Activated B cell treated with CpG ODN at 0.5 μM for 24 hours (primary cell): ENCODE measurements around the gene KIF19. TPM values are rescaled to one million over a fixed set of nuclear protein-coding genes. Genes with fewer than 3 reads are reported as not detected.
"Not testable (repeated sequence)": the region's sequence is repeated elsewhere in the genome, so short reads cannot be mapped to it uniquely, and the experiment has no call there.

Source experiments
- ATAC-seq: fragments of 200-7000 bp; cut with Tn5 transposase; one replicate; pipeline ENCODE4 v1.10.0; 2021; ENCODE audit warnings: low read depth, mild to moderate bottlenecking, moderate library complexity
- CTCF ChIA-PET: fragments of 350-600 bp; sonication (Branson Sonifier 250); formaldehyde crosslinking; loops from one replicate; lab custom pipeline; 2021; ENCODE audit warnings: antibody characterized with exemption; lab: Charles Lee
- POLR2A ChIA-PET: fragments of 350-600 bp; sonication (Branson Sonifier 250); formaldehyde crosslinking; loops from one replicate; lab custom pipeline; 2021; ENCODE audit warnings: antibody characterized with exemption; lab: Charles Lee
- DNase-seq: peaks from one replicate; pipeline ENCODE4 v3.0.0; 2022
- H3K27ac Mint-ChIP-seq: one replicate; pipeline ENCODE4 v1.8.0; 2020; ENCODE audit warnings: mixed read lengths
- H3K27me3 Mint-ChIP-seq: one replicate; pipeline ENCODE4 v1.8.0; 2021; ENCODE audit warnings: mixed read lengths
- H3K36me3 Mint-ChIP-seq: one replicate; pipeline ENCODE4 v1.8.0; 2021; ENCODE audit warnings: low read depth, mixed read lengths
- H3K4me1 Mint-ChIP-seq: one replicate; pipeline ENCODE4 v1.8.0; 2021; ENCODE audit warnings: mixed read lengths
- H3K4me3 Mint-ChIP-seq: one replicate; pipeline ENCODE4 v1.8.0; 2020; ENCODE audit warnings: mild to moderate bottlenecking, mixed read lengths
- H3K9me3 Mint-ChIP-seq: one replicate; pipeline ENCODE4 v1.8.0; 2020; ENCODE audit warnings: mixed read lengths
- CTCF ChIP-seq: fragments of 200-600 bp; IDR thresholded peaks from one replicate; pipeline ENCODE4 v1.8.0; 2022; ENCODE audit warnings: antibody characterized with exemption, mild to moderate bottlenecking
- intact Hi-C: fragments of 100-400 bp; cut with micrococcal nuclease; formaldehyde crosslinking; loops from one replicate; pipeline ENCODE4 v1.15.1; 2024
- total RNA-seq: library from RNA; stranded (reverse); gene quantifications from 2 replicates; pipeline ENCODE4 v1.2.3, GENCODE V29; 2022

KIF19 gene
- total RNA-seq, 1 donor from 2014 or later: not detected

GRCh38 chr17:74404218-74404617 is 78.2 kb downstream of the KIF19 start:
- intact Hi-C loops: no loop called here
- ATAC-seq: no peak
- no peaks in the 10 kb centered on the region for H3K4me1 Mint-ChIP-seq
- CTCF ChIA-PET: no interaction called here
- TF ChIP-seq CTCF: no peak
- no peak for DNase-seq
- POLR2A ChIA-PET: no interaction called here
- peaks cover 5% of the 10 kb centered on the region for H3K27me3 Mint-ChIP-seq
- H3K36me3 Mint-ChIP-seq: no peaks in the 10 kb centered on the region
- no peak overlapping the region for H3K27ac Mint-ChIP-seq
- no peak overlapping the region for H3K4me3 Mint-ChIP-seq
- H3K9me3 Mint-ChIP-seq: peaks cover 5% of the 10 kb centered on the region

GRCh38 chr17:74404789-74405188 is 78.8 kb downstream of the KIF19 start:
- no peak for DNase-seq
- peaks cover 5% of the 10 kb centered on the region for H3K27me3 Mint-ChIP-seq
- H3K27ac Mint-ChIP-seq: no peak overlapping the region
- peaks cover 3% of the 10 kb centered on the region for H3K9me3 Mint-ChIP-seq
- H3K4me1 Mint-ChIP-seq: no peaks in the 10 kb centered on the region
- no peak for ATAC-seq
- H3K36me3 Mint-ChIP-seq: no peaks in the 10 kb centered on the region
- no peak overlapping the region for H3K4me3 Mint-ChIP-seq
- CTCF ChIA-PET: no interaction called here
- intact Hi-C loops: no loop called here
- POLR2A ChIA-PET: no interaction called here
- no peak for TF ChIP-seq CTCF

- H3K27me3 Mint-ChIP-seq, CTCF ChIA-PET, H3K4me1 Mint-ChIP-seq, H3K4me3 Mint-ChIP-seq, H3K36me3 Mint-ChIP-seq, H3K27ac Mint-ChIP-seq, POLR2A ChIA-PET, H3K9me3 Mint-ChIP-seq, intact Hi-C loops, DNase-seq, ATAC-seq: not testable (repeated sequence)
Measured at GRCh38 chr17:74405311-74405710, 79.3 kb downstream of the KIF19 start.

Other genes starting within 250 kb of the KIF19 start
- 1,330 and 1,676 TPM in 2 replicates for gene RPL38, start 122.5 kb upstream of the KIF19 start, total RNA-seq
- gene TTYH2, start 112.7 kb upstream of the KIF19 start, total RNA-seq: 2.9 and 3.8 TPM in 2 replicates
- not detected in 2 replicates for gene DNAI2, start 52.0 kb upstream of the KIF19 start, total RNA-seq
- gene BTBD17, start 35.6 kb downstream of the KIF19 start, total RNA-seq: not detected in 2 replicates
- gene GPR142, start 41.3 kb downstream of the KIF19 start, total RNA-seq: not detected in 2 replicates
- gene GPRC5C, start 105.9 kb downstream of the KIF19 start, total RNA-seq: 14.0 and 17.0 TPM in 2 replicates
- gene CD300A, start 140.4 kb downstream of the KIF19 start, total RNA-seq: 0.34 and 0.71 TPM in 2 replicates
- gene CD300LB, start 205.2 kb downstream of the KIF19 start, total RNA-seq: not detected in 2 replicates
- 0.16 and 0.17 TPM in 2 replicates for gene CD300C, start 219.9 kb downstream of the KIF19 start, total RNA-seq
- gene CD300H, start 241.3 kb downstream of the KIF19 start, total RNA-seq: not detected in 2 replicates